Measurements from ENCODE around the gene BPIFB1. TPM values are rescaled to one million over a fixed set of nuclear protein-coding genes. Genes with fewer than 3 reads are reported as not detected.

Gene BPIFB1
- total and polyA plus RNA-seq, 10 of the 15 experiments (the other 5 are each of a cell fraction or from before 2014, with no cell fraction given): 0.13 TPM; not detected in 9

GRCh38 chr20:33348136-33348937 lies 65.3 kb downstream of the BPIFB1 start:
- SMC1A ChIA-PET (ENCODE audit: uncharacterized antibody, unreplicated experiment): no interaction called here
- Histone ChIP-seq H3K79me2 (ENCODE audit: control insufficient read depth, insufficient read depth, low read length) (no peaks in the 10 kb centered on the region), H3K4me3 (no peak overlapping the region), H3K4me1 (ENCODE audit: control insufficient read depth, insufficient read depth, low read length) (no peaks in the 10 kb centered on the region), H3K27me3 (replicated peaks in 1 of 2; ENCODE audit: control insufficient read depth in 2 of 2, insufficient read depth in 2 of 2, low read length in 1 of 2) (no peaks in the 10 kb centered on the region), H2AFZ (ENCODE audit: control insufficient read depth, low read depth, low read length) (no peak overlapping the region), H3K36me3 (ENCODE audit: control insufficient read depth in 2 of 2, insufficient read depth in 2 of 2, low read length in 1 of 2) (peaks cover 0 to 4% of the 10 kb centered on the region in 2 experiments; a peak in 1 of 4 replicates), H3K9me3 (replicated peaks; ENCODE audit: control insufficient read depth, insufficient read depth, low read length) (no peaks in the 10 kb centered on the region), H3K27ac (ENCODE audit: control insufficient read depth, insufficient read depth) (no peak overlapping the region), H3K9ac (ENCODE audit: control insufficient read depth, insufficient read depth, low read length) (no peak overlapping the region), H4K20me1 (ENCODE audit: control insufficient read depth, insufficient read depth) (no peaks in the 10 kb centered on the region), H3K4me2 (ENCODE audit: control insufficient read depth, insufficient read depth) (no peak overlapping the region)
- FAIRE-seq (no peak), DNase-seq (ENCODE audit: low read depth, low spot score) (no peak), ATAC-seq (no peak)
- BruUV-seq (replicated peaks): no TSS peak
- CTCF ChIA-PET: no interaction called here
- in situ Hi-C loops (cut with MboI): no loop called here
- POLR2A ChIA-PET: no interaction called here
- RAD21 ChIA-PET (ENCODE audit: unreplicated experiment): no interaction called here
- WGBS (ENCODE audit: insufficient coverage, insufficient replicate concordance, low lambda C conversion rate, missing lambda C conversion rate): 91% methylated on average over 9 of the region's 11 CpGs
- intact Hi-C loops (cut with micrococcal nuclease; ENCODE audit: unreplicated experiment): no loop called here
- TF ChIP-seq CUX1 (IDR thresholded peaks at IDR 0.05; ENCODE audit: insufficient replicate concordance, low read depth, low read length) (no peak), NRF1 (conservative IDR thresholded peaks at IDR 0.05; ENCODE audit: low read depth, low read length) (no peak), MTA2 (IDR thresholded peaks at IDR 0.05; ENCODE audit: low read depth) (no peak), TCF12 (IDR thresholded peaks at IDR 0.05; ENCODE audit: low read depth, low read length) (no peak), ATF2 (IDR thresholded peaks at IDR 0.05; ENCODE audit: low read length) (no peak), ZNF207 (IDR thresholded peaks at IDR 0.05; ENCODE audit: borderline replicate concordance) (no peak), SMAD1 (IDR thresholded peaks at IDR 0.05; ENCODE audit: low read depth, partially characterized antibody) (no peak), MYB (IDR thresholded peaks at IDR 0.05; ENCODE audit: borderline replicate concordance, low read depth, low read length) (no peak), ZNF592 (IDR thresholded peaks at IDR 0.05) (no peak), BCL11A (IDR thresholded peaks at IDR 0.05; ENCODE audit: low read depth, low read length) (no peak), HCFC1 (IDR thresholded peaks at IDR 0.05; ENCODE audit: low read length) (no peak), PKNOX1 (IDR thresholded peaks at IDR 0.05) (no peak)
